WTC11 (cell line): ENCODE measurements around the gene TBPL2. TPM values are rescaled to one million over a fixed set of nuclear protein-coding genes. Genes with fewer than 3 reads are reported as not detected.

Experiments
- ATAC-seq: fragments of 200-7000 bp; cut with Tn5 transposase; 2 replicates; pipeline ENCODE4 v1.10.0; 2021; ENCODE audit warnings: mild to moderate bottlenecking, moderate library complexity
- CTCF ChIA-PET: fragments of 300-600 bp; sonication (Branson Sonifier 250); formaldehyde crosslinking; loops from one replicate; lab custom pipeline; 2021; ENCODE audit warnings: antibody characterized with exemption; lab: Charles Lee
- POLR2A ChIA-PET: fragments of 350-600 bp; sonication (Branson Sonifier 250); formaldehyde crosslinking; loops from one replicate; lab custom pipeline; 2021; ENCODE audit warnings: antibody characterized with exemption; lab: Charles Lee
- DNase-seq: peaks from one replicate; pipeline ENCODE4 v3.0.0; 2021; ENCODE audit warnings: low spot score
- H3K27ac Mint-ChIP-seq: 2 replicates; pipeline ENCODE4 v1.8.0; 2021; ENCODE audit warnings: mixed read lengths
- H3K27me3 Mint-ChIP-seq: 2 replicates; pipeline ENCODE4 v1.8.0; 2021; ENCODE audit warnings: low read depth, mild to moderate bottlenecking, moderate library complexity, mixed read lengths
- H3K36me3 Mint-ChIP-seq: 2 replicates; pipeline ENCODE4 v1.8.0; 2021; ENCODE audit warnings: mixed read lengths
- H3K4me1 Mint-ChIP-seq: 2 replicates; pipeline ENCODE4 v1.8.0; 2022; ENCODE audit warnings: mixed read lengths
- H3K4me3 Mint-ChIP-seq: 2 replicates; pipeline ENCODE4 v1.8.0; 2021; ENCODE audit warnings: mild to moderate bottlenecking, moderate library complexity, mixed read lengths
- H3K9me3 Mint-ChIP-seq: 2 replicates; pipeline ENCODE4 v1.8.0; 2021; ENCODE audit warnings: mixed read lengths
- CTCF ChIP-seq: fragments of 200-600 bp; IDR thresholded peaks from 2 replicates; pipeline ENCODE4 v1.8.0; 2022; ENCODE audit warnings: antibody characterized with exemption
- E2F1 ChIP-seq: sonication (generic); formaldehyde crosslinking; IDR thresholded peaks from 2 replicates; pipeline ENCODE4 v1.8.0; 2022; ENCODE audit warnings: mild to moderate bottlenecking, missing genetic modification reagents
- FOXK1 ChIP-seq: sonication (generic); formaldehyde crosslinking; IDR thresholded peaks from 2 replicates; pipeline ENCODE4 v1.8.0; 2022; ENCODE audit warnings: mild to moderate bottlenecking, moderate library complexity, missing genetic modification reagents
- HMGA2 ChIP-seq: fragments of 250-450 bp; sonication (Bioruptor Pico); IDR thresholded peaks from 2 replicates; pipeline ENCODE4 v1.4.0; 2021; ENCODE audit warnings: mild to moderate bottlenecking, moderate library complexity
- IRF2 ChIP-seq: sonication (generic); formaldehyde crosslinking; IDR thresholded peaks from 2 replicates; pipeline ENCODE4 v1.8.0; 2022; ENCODE audit warnings: low read depth, missing genetic modification reagents, borderline replicate concordance
- JAZF1 ChIP-seq: fragments of 250-450 bp; sonication (Bioruptor Pico); IDR thresholded peaks from 2 replicates; pipeline ENCODE4 v1.9.0; 2021; ENCODE audit warnings: moderate library complexity, mild to moderate bottlenecking, inconsistent platforms
- NR2C2 ChIP-seq: sonication (generic); formaldehyde crosslinking; IDR thresholded peaks from 2 replicates; pipeline ENCODE4 v1.8.0; 2022; ENCODE audit warnings: mild to moderate bottlenecking, missing genetic modification reagents
- NR3C1 ChIP-seq: sonication (generic); formaldehyde crosslinking; conservative IDR thresholded peaks from 2 replicates; pipeline ENCODE4 v1.8.1; 2023; ENCODE audit warnings: low read depth, mild to moderate bottlenecking, missing genetic modification reagents
- PRRX2 ChIP-seq: fragments of 250-450 bp; sonication (Bioruptor Pico); IDR thresholded peaks from 2 replicates; pipeline ENCODE4 v1.8.0; 2021; ENCODE audit warnings: mild to moderate bottlenecking
- RELA ChIP-seq: sonication (generic); formaldehyde crosslinking; IDR thresholded peaks from 2 replicates; pipeline ENCODE4 v1.8.1; 2022; ENCODE audit warnings: missing genetic modification reagents, mild to moderate bottlenecking, borderline replicate concordance
- SMAD3 ChIP-seq: sonication (generic); formaldehyde crosslinking; IDR thresholded peaks from 2 replicates; pipeline ENCODE4 v1.8.0; 2022; ENCODE audit warnings: missing genetic modification reagents, mild to moderate bottlenecking, borderline replicate concordance
- SMAD4 ChIP-seq: sonication (generic); formaldehyde crosslinking; IDR thresholded peaks from 2 replicates; pipeline ENCODE4 v1.8.0; 2022; ENCODE audit warnings: mild to moderate bottlenecking, missing genetic modification reagents
- TCF7 ChIP-seq: sonication (generic); formaldehyde crosslinking; IDR thresholded peaks from 2 replicates; pipeline ENCODE4 v1.8.0; 2022; ENCODE audit warnings: mild to moderate bottlenecking, low read depth, missing genetic modification reagents, moderate library complexity
- TEAD4 ChIP-seq: sonication (generic); formaldehyde crosslinking; IDR thresholded peaks from 2 replicates; pipeline ENCODE4 v1.8.0; 2022; ENCODE audit warnings: mild to moderate bottlenecking, missing genetic modification reagents
- TP53 ChIP-seq: sonication (generic); formaldehyde crosslinking; IDR thresholded peaks from 2 replicates; pipeline ENCODE4 v1.8.1; 2023; ENCODE audit warnings: mild to moderate bottlenecking, missing genetic modification reagents
- ZBTB43 ChIP-seq: sonication (generic); formaldehyde crosslinking; IDR thresholded peaks from 2 replicates; pipeline ENCODE4 v1.8.1; 2023; ENCODE audit warnings: mild to moderate bottlenecking, missing genetic modification reagents
- ZNF138 ChIP-seq: sonication (generic); formaldehyde crosslinking; conservative IDR thresholded peaks from 2 replicates; pipeline ENCODE4 v1.8.1; 2022; ENCODE audit warnings: mild to moderate bottlenecking, moderate library complexity, missing genetic modification reagents
- ZNF416 ChIP-seq: fragments of 250-450 bp; sonication (Bioruptor Pico); IDR thresholded peaks from 2 replicates; pipeline ENCODE4 v1.9.0; 2021; ENCODE audit warnings: mild to moderate bottlenecking, inconsistent platforms
- ZNF671 ChIP-seq: fragments of 250-450 bp; sonication (Bioruptor Pico); IDR thresholded peaks from 2 replicates; pipeline ENCODE4 v1.8.0; 2021; ENCODE audit warnings: mild to moderate bottlenecking
- total RNA-seq: library from RNA; stranded (reverse); gene quantifications from 3 replicates; pipeline ENCODE4 v1.2.3, GENCODE V29; 2021
- TF ChIP-seq, protein P1 (sequence below): sonication (generic); formaldehyde crosslinking; conservative IDR thresholded peaks from 2 replicates; pipeline ENCODE4 v1.8.1; 2023; ENCODE audit warnings: mild to moderate bottlenecking, low read depth, missing genetic modification reagents, moderate library complexity
- TF ChIP-seq, protein P2 (sequence below): sonication (generic); formaldehyde crosslinking; IDR thresholded peaks from 2 replicates; pipeline ENCODE4 v1.8.1; 2022; ENCODE audit warnings: low read depth, missing genetic modification reagents, borderline replicate concordance
- TF ChIP-seq, protein P3 (sequence below): sonication (generic); formaldehyde crosslinking; IDR thresholded peaks from 2 replicates; pipeline ENCODE4 v1.8.1; 2023; ENCODE audit warnings: mild to moderate bottlenecking, missing genetic modification reagents, moderate library complexity
- TF ChIP-seq, protein P4 (sequence below): sonication (generic); formaldehyde crosslinking; IDR thresholded peaks from 2 replicates; pipeline ENCODE4 v1.8.0; 2022; ENCODE audit warnings: mild to moderate bottlenecking, missing genetic modification reagents
- TF ChIP-seq, protein P5 (sequence below): sonication (generic); formaldehyde crosslinking; IDR thresholded peaks from 2 replicates; pipeline ENCODE4 v1.8.0; 2023; ENCODE audit warnings: missing genetic modification reagents

TBPL2 gene
- total RNA-seq, 1 experiment from 2014 or later, result not detected

DNA sequence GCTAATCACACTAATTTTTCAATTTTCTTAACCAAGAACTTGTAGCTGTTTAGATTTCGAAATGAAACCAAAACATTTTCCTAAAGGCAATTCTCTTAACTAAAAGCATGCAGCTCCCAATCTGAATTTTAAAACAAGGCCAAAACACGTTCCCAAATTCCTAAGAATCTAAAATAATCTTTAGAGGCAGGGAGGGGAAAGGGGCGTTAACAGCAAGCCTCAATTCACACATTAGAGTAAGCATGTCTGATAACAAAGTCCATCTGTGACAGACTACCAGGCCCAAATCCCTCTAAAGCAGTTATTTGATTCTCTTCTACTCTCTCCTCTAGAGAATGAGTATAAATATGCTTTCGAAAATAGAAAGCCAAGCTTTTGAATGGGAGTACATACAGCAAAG, 29.5 kb downstream of the TBPL2 start (continued):
- no peak for TF ChIP-seq NR3C1 (CRISPR knock-in tag)
- TF ChIP-seq CTCF, result no peak
- no peak for TF ChIP-seq E2F1

- TF ChIP-seq FOXK1 (CRISPR knock-in tag), result no peak
- no peak for TF ChIP-seq ZNF138 (CRISPR knock-in tag)
- TF ChIP-seq TEAD4 (CRISPR knock-in tag), result no peak
- no peak for TF ChIP-seq JAZF1 (CRISPR knock-in tag)
- TF ChIP-seq NR2C2, result no peak
- TF ChIP-seq, protein P1, sequence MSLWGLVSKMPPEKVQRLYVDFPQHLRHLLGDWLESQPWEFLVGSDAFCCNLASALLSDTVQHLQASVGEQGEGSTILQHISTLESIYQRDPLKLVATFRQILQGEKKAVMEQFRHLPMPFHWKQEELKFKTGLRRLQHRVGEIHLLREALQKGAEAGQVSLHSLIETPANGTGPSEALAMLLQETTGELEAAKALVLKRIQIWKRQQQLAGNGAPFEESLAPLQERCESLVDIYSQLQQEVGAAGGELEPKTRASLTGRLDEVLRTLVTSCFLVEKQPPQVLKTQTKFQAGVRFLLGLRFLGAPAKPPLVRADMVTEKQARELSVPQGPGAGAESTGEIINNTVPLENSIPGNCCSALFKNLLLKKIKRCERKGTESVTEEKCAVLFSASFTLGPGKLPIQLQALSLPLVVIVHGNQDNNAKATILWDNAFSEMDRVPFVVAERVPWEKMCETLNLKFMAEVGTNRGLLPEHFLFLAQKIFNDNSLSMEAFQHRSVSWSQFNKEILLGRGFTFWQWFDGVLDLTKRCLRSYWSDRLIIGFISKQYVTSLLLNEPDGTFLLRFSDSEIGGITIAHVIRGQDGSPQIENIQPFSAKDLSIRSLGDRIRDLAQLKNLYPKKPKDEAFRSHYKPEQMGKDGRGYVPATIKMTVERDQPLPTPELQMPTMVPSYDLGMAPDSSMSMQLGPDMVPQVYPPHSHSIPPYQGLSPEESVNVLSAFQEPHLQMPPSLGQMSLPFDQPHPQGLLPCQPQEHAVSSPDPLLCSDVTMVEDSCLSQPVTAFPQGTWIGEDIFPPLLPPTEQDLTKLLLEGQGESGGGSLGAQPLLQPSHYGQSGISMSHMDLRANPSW (CRISPR knock-in tag), result no peak
- TF ChIP-seq TP53 (CRISPR knock-in tag), result no peak
- TF ChIP-seq ZNF671 (CRISPR knock-in tag), result no peak
- TF ChIP-seq PRRX2 (CRISPR knock-in tag), result no peak
- TF ChIP-seq SMAD3 (CRISPR knock-in tag), result no peak
- TF ChIP-seq, protein P2, sequence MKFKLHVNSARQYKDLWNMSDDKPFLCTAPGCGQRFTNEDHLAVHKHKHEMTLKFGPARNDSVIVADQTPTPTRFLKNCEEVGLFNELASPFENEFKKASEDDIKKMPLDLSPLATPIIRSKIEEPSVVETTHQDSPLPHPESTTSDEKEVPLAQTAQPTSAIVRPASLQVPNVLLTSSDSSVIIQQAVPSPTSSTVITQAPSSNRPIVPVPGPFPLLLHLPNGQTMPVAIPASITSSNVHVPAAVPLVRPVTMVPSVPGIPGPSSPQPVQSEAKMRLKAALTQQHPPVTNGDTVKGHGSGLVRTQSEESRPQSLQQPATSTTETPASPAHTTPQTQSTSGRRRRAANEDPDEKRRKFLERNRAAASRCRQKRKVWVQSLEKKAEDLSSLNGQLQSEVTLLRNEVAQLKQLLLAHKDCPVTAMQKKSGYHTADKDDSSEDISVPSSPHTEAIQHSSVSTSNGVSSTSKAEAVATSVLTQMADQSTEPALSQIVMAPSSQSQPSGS, result no peak
- TF ChIP-seq IRF2 (CRISPR knock-in tag), result no peak
- Mint-ChIP-seq H3K9me3 (no peaks in the 10 kb centered on the region), H3K27me3 (no peaks in the 10 kb centered on the region), H3K4me3 (no peak overlapping the region), H3K27ac (no peak overlapping the region), H3K4me1 (peaks cover 6% of the 10 kb centered on the region; the same call in 1 of the 2 replicates), H3K36me3 (no peaks in the 10 kb centered on the region)
- no peak for ATAC-seq
- DNase-seq, result no peak
- POLR2A ChIA-PET, result no interaction called here
- CTCF ChIA-PET, result interaction anchor here (1.5 kb wide), 1 partner anchor 12 kb away, joined by 6 read pairs; no protein-coding TSS in a partner anchor
Observed at GRCh38 chr14:55404173-55404854, 36.1 kb downstream of the TBPL2 start.

GRCh38 chr14:55401751-55402150, 38.7 kb downstream of the TBPL2 start:
- Mint-ChIP-seq H3K9me3 (peaks cover 8% of the 10 kb centered on the region), H3K27me3 (no peaks in the 10 kb centered on the region), H3K4me1 (no peaks in the 10 kb centered on the region), H3K27ac (no peak overlapping the region), H3K36me3 (no peaks in the 10 kb centered on the region), H3K4me3 (no peak overlapping the region)
- ATAC-seq (no peak), DNase-seq (no peak)
- ChIA-PET CTCF (no interaction called here), POLR2A (no interaction called here)
- TF ChIP-seq, protein P3, sequence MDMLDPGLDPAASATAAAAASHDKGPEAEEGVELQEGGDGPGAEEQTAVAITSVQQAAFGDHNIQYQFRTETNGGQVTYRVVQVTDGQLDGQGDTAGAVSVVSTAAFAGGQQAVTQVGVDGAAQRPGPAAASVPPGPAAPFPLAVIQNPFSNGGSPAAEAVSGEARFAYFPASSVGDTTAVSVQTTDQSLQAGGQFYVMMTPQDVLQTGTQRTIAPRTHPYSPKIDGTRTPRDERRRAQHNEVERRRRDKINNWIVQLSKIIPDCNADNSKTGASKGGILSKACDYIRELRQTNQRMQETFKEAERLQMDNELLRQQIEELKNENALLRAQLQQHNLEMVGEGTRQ (CRISPR knock-in tag), result no peak
- TF ChIP-seq, protein P4, sequence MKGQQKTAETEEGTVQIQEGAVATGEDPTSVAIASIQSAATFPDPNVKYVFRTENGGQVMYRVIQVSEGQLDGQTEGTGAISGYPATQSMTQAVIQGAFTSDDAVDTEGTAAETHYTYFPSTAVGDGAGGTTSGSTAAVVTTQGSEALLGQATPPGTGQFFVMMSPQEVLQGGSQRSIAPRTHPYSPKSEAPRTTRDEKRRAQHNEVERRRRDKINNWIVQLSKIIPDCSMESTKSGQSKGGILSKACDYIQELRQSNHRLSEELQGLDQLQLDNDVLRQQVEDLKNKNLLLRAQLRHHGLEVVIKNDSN (CRISPR knock-in tag), result no peak
- TF ChIP-seq HMGA2 (CRISPR knock-in tag), result no peak
- no peak for TF ChIP-seq ZNF416
- no peak for TF ChIP-seq ZBTB43
- no peak for TF ChIP-seq TCF7 (CRISPR knock-in tag)
- TF ChIP-seq, protein P5, sequence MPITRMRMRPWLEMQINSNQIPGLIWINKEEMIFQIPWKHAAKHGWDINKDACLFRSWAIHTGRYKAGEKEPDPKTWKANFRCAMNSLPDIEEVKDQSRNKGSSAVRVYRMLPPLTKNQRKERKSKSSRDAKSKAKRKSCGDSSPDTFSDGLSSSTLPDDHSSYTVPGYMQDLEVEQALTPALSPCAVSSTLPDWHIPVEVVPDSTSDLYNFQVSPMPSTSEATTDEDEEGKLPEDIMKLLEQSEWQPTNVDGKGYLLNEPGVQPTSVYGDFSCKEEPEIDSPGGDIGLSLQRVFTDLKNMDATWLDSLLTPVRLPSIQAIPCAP, result no peak
- TF ChIP-seq SMAD4 (CRISPR knock-in tag), result no peak
- TF ChIP-seq SMAD3 (CRISPR knock-in tag), result no peak
- TF ChIP-seq RELA (CRISPR knock-in tag), result no peak
